Pancreas (tissue), 10 donors: ENCODE results near the gene ZNF800. TPM values are rescaled to one million over a fixed set of nuclear protein-coding genes. Genes with fewer than 3 reads are reported as not detected.

Source experiments
- ATAC-seq, 4 donors: fragments of 200-7000 bp; cut with Tn5 transposase; one replicate each; pipeline versions ENCODE4 v1.8.0 to v1.9.1; 2020; ENCODE audit warnings: mild to moderate bottlenecking in 4 of 4, moderate library complexity in 4 of 4
- DNase-seq, 6 donors: peaks; one replicate each; pipeline ENCODE4 v3.0.0-alpha.2; 2020
- FAIRE-seq: peaks from 2 replicates; lab custom pipeline; 2012; peaks lifted over from hg19 to GRCh38; lab: Jason Lieb, UNC
- H3K27ac ChIP-seq, 4 donors: fragments of 200-600 bp; sonication (generic); 1 replicate in 3 of 4; 2 replicates in 1 of 4; pipeline versions ENCODE4 v1.5.0 to v1.8.0; 2020
- H3K27me3 ChIP-seq, 4 donors: fragments of 200-600 bp; one replicate each; pipeline ENCODE4 v1.8.0; 2021
- H3K36me3 ChIP-seq, 3 donors: fragments of 200-600 bp; sonication (generic) in 1 of 3; one replicate each; pipeline versions ENCODE4 v1.5.0 to v1.8.0; 2020 to 2021
- H3K4me1 ChIP-seq, 3 donors: fragments of 200-600 bp; one replicate each; pipeline ENCODE4 v1.8.0; 2021
- H3K4me3 ChIP-seq, 4 donors: fragments of 200-600 bp; sonication (generic) in 2 of 4; one replicate each; pipeline versions ENCODE4 v1.5.0 to v1.8.0; 2020 to 2021
- H3K9me3 ChIP-seq, 4 donors: fragments of 200-600 bp; one replicate each; pipeline ENCODE4 v1.8.0; 2021
- CTCF ChIP-seq, 4 donors: fragments of 200-600 bp; sonication (generic) in 3 of 4; IDR thresholded peaks; one replicate each; pipeline versions ENCODE4 v1.5.0 to v1.8.0; 2021; ENCODE audit warnings: antibody characterized with exemption in 4 of 4
- whole genome bisulfite sequencing, 2 donors: extraction: QIAGEN DNeasy Blood & Tissue Kit; methylation state at CpG; one replicate each; pipeline ENCODE4 v1.1.7; 2013; 5-methylcytosine and 5-hydroxymethylcytosine counted together
- intact Hi-C, 3 donors: fragments of 100-400 bp; cut with DNase I; formaldehyde crosslinking; loops; one replicate each; pipeline versions ENCODE4 v1.11.1 to v1.14.2; 2022
- polyA plus RNA-seq, 2 donors: library from polyadenylated mRNA; stranded (reverse); fragments of 200-250 nt; gene quantifications; one replicate each; pipeline ENCODE4 v1.2.3, GENCODE V29; 2013
- total RNA-seq, 6 donors: library from RNA; stranded (reverse); fragmentation: NEBNext Ultra II Directional in 4 of 6; extraction: Animal tissue kit (Norgen Biotek cat#: 25700) in 4 of 6; gene quantifications; one replicate each; pipeline versions ENCODE4 v1.2.1 to v1.2.4, GENCODE V29; 2021 to 2023
- donor health status: healthy with polysubstance abuse.
- donor health status: DM: no; HTN: no; CAD: no; lungs with moderate emphysema.
- donor health status: DM: no; HTN: no; CAD: no.
- donor health status: control.
- donor health status: control.
- donor health status: Bipolar disorder and iron deficiency.
- donor health status: DM: yes; HTN: yes; CAD: no.
- donor health status: DM: no; HTN: no; CAD: no.
- donor health status: DM: no; HTN: no; CAD: no.
- donor health status: DM: yes; HTN: yes; CAD: no.

The ZNF800 gene
- total and polyA plus RNA-seq, 8 donors: 6.0 to 19.7 (median 13.9) TPM

- Histone ChIP-seq H3K4me3 (no peak overlapping the region), H3K36me3 (no peaks in the 10 kb centered on the region), H3K27ac (no peak overlapping the region), H3K9me3 (no peaks in the 10 kb centered on the region), H3K4me1 (peaks cover 0 to 30% (median 18%) of the 10 kb centered on the region in 3 donors), H3K27me3 (no peaks in the 10 kb centered on the region)
- FAIRE-seq (no peak), ATAC-seq (no peak), DNase-seq (no peak)
- intact Hi-C loops: loop anchor here in 1 of 3 donors (5.0 kb wide), 1 partner anchor 199 kb away; the partner anchor contains the start of genes ARF5 and GCC1
- WGBS, 2 donors: 95 to 98% methylated on average over 2 of the region's 2 CpGs
- TF ChIP-seq CTCF (IDR thresholded peaks at IDR 0.05): no peak
Observed at GRCh38 chr7:127387974-127388373, 4.5 kb downstream of the ZNF800 start.

GRCh38 chr7:127383123-127383835 lies 9.2 kb downstream of the ZNF800 start:
- H3K9me3 ChIP-seq: no peaks in the 10 kb centered on the region
- no peak for DNase-seq
- H3K27ac ChIP-seq: no peak overlapping the region
- TF ChIP-seq CTCF (IDR thresholded peaks at IDR 0.05): no peak
- no peak overlapping the region for H3K4me3 ChIP-seq
- intact Hi-C loops: no loop called here
- ATAC-seq: peak in 2 of 4 donors; percentile 26 to 37
- peaks cover 7 to 25% (median 10%) of the 10 kb centered on the region in 3 donors for H3K4me1 ChIP-seq
- no peaks in the 10 kb centered on the region for H3K27me3 ChIP-seq
- no peak for FAIRE-seq
- no peaks in the 10 kb centered on the region for H3K36me3 ChIP-seq
- 60 to 75% methylated on average over 1 of the region's 1 CpG for WGBS, 2 donors

GRCh38 chr7:127382301-127383085 lies 10.0 kb downstream of the ZNF800 start:
- Histone ChIP-seq H3K4me1 (peaks cover 7 to 33% (median 10%) of the 10 kb centered on the region in 3 donors), H3K4me3 (no peak overlapping the region), H3K36me3 (no peaks in the 10 kb centered on the region), H3K9me3 (no peaks in the 10 kb centered on the region), H3K27me3 (no peaks in the 10 kb centered on the region), H3K27ac (no peak overlapping the region)
- no peak for ATAC-seq
- DNase-seq: no peak
- TF ChIP-seq CTCF (IDR thresholded peaks at IDR 0.05): no peak
- FAIRE-seq: no peak
- intact Hi-C loops: no loop called here
- 47 to 71% methylated on average over 2 of the region's 2 CpGs for WGBS, 2 donors

- H3K4me1 ChIP-seq: peaks cover 7 to 23% (median 10%) of the 10 kb centered on the region in 3 donors
- intact Hi-C loops: no loop called here
- H3K27ac ChIP-seq: no peak overlapping the region
- H3K9me3 ChIP-seq: no peaks in the 10 kb centered on the region
- FAIRE-seq (no peak), DNase-seq (no peak), ATAC-seq (no peak)
- H3K27me3 ChIP-seq: no peaks in the 10 kb centered on the region
- TF ChIP-seq CTCF (IDR thresholded peaks at IDR 0.05): no peak
- no peak overlapping the region for H3K4me3 ChIP-seq
- no peaks in the 10 kb centered on the region for H3K36me3 ChIP-seq
Observed at GRCh38 chr7:127380479-127380878, 12.0 kb downstream of the ZNF800 start.
